HL-60 (cell line): ENCODE measurements around the gene VWA7.

Source experiments
- GABPA ChIP-seq: IDR thresholded peaks from 2 replicates; pipeline ENCODE4 v1.6.1; 2012; ENCODE audit warnings: low read depth
- POLR2AphosphoS5 ChIP-seq: IDR thresholded peaks from 2 replicates; pipeline ENCODE4 v1.6.1; 2012; ENCODE audit warnings: low read depth
- TF ChIP-seq, protein P1 (sequence below): IDR thresholded peaks from one replicate; pipeline ENCODE4 v1.5.1; 2011; ENCODE audit warnings: low read length, control low read depth, inconsistent platforms; ENCODE audit not compliant: insufficient read depth

GRCh38 chr6:31765910-31766794 is 11.0 kb downstream of the VWA7 start:
- TF ChIP-seq, protein P1, sequence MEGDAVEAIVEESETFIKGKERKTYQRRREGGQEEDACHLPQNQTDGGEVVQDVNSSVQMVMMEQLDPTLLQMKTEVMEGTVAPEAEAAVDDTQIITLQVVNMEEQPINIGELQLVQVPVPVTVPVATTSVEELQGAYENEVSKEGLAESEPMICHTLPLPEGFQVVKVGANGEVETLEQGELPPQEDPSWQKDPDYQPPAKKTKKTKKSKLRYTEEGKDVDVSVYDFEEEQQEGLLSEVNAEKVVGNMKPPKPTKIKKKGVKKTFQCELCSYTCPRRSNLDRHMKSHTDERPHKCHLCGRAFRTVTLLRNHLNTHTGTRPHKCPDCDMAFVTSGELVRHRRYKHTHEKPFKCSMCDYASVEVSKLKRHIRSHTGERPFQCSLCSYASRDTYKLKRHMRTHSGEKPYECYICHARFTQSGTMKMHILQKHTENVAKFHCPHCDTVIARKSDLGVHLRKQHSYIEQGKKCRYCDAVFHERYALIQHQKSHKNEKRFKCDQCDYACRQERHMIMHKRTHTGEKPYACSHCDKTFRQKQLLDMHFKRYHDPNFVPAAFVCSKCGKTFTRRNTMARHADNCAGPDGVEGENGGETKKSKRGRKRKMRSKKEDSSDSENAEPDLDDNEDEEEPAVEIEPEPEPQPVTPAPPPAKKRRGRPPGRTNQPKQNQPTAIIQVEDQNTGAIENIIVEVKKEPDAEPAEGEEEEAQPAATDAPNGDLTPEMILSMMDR: no peak
- TF ChIP-seq POLR2AphosphoS5: no peak
- TF ChIP-seq GABPA: no peak
